Memory B cell (primary cell): ENCODE results near the gene BLID.
A peak's percentile ranks its signal among the peaks of the same experiment; 100 is the strongest.

Experiments used
- ATAC-seq: fragments of 150-1000 bp; cut with Tn5 transposase; 2 replicates; pipeline ENCODE4 v1.10.0; 2021; ENCODE audit warnings: low read depth, mild to moderate bottlenecking, moderate library complexity
- DNase-seq, 2 donors: peaks; one replicate each; pipeline ENCODE4 v3.0.0; 2022; ENCODE audit warnings: low spot score in 2 of 2
- H3K27ac Mint-ChIP-seq: one replicate; pipeline ENCODE4 v1.8.0; 2022; ENCODE audit warnings: mild to moderate bottlenecking, moderate library complexity, mixed read lengths
- H3K27me3 Mint-ChIP-seq: one replicate; pipeline ENCODE4 v1.8.0; 2022; ENCODE audit warnings: mixed read lengths
- H3K36me3 Mint-ChIP-seq: one replicate; pipeline ENCODE4 v1.8.0; 2022; ENCODE audit warnings: mild to moderate bottlenecking, mixed read lengths
- H3K4me1 Mint-ChIP-seq: one replicate; pipeline ENCODE4 v1.8.0; 2022; ENCODE audit warnings: mixed read lengths
- H3K4me3 Mint-ChIP-seq: one replicate; pipeline ENCODE4 v1.8.0; 2022; ENCODE audit warnings: mild to moderate bottlenecking, moderate library complexity, mixed read lengths
- H3K9me3 Mint-ChIP-seq: one replicate; pipeline ENCODE4 v1.8.0; 2022; ENCODE audit warnings: mixed read lengths

Gene BLID

GRCh38 chr11:122105044-122105758, 10.8 kb downstream of the BLID start:
- Mint-ChIP-seq H3K9me3 (peaks cover 4% of the 10 kb centered on the region), H3K4me3 (no peak overlapping the region), H3K36me3 (no peaks in the 10 kb centered on the region), H3K27me3 (peaks cover 11% of the 10 kb centered on the region), H3K27ac (no peak overlapping the region), H3K4me1 (peaks cover 6% of the 10 kb centered on the region)
- no peak for ATAC-seq
- no peak for DNase-seq

DNA sequence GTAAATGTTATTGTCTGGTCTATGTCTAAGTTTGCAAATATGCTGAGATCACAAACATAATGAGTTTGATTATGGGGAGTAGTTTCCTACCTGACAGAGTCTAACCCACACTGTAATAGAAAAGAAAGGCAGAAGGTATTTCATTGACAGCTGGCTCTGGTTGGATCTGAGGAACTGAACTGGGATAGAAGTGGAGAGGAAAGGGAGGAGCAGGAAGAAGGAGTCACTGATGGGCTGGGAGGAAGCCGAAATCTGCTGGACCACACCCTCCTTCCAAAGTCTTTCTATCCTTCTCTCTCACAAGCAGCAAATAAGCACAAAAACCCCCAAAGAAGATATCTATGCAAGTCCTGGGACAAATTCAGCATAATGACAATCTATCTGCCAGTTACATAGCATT, 11.7 kb downstream of the BLID start:
- H3K27ac Mint-ChIP-seq: no peak overlapping the region
- ATAC-seq (no peak), DNase-seq (no peak)
- H3K4me1 Mint-ChIP-seq: peaks cover 10% of the 10 kb centered on the region
- H3K9me3 Mint-ChIP-seq: peaks cover 7% of the 10 kb centered on the region
- no peaks in the 10 kb centered on the region for H3K36me3 Mint-ChIP-seq
- H3K4me3 Mint-ChIP-seq: no peak overlapping the region
- H3K27me3 Mint-ChIP-seq: peaks cover 16% of the 10 kb centered on the region

GRCh38 chr11:122103726-122104125, 12.3 kb downstream of the BLID start:
- Mint-ChIP-seq H3K4me3 (no peak overlapping the region), H3K27ac (no peak overlapping the region), H3K4me1 (peaks cover 10% of the 10 kb centered on the region), H3K9me3 (peaks cover 7% of the 10 kb centered on the region), H3K36me3 (no peaks in the 10 kb centered on the region), H3K27me3 (peaks cover 16% of the 10 kb centered on the region)
- no peak for DNase-seq
- ATAC-seq: no peak

- Mint-ChIP-seq H3K9me3 (peaks cover 7% of the 10 kb centered on the region), H3K27ac (no peak overlapping the region), H3K4me1 (peaks cover 10% of the 10 kb centered on the region), H3K27me3 (peaks cover 16% of the 10 kb centered on the region), H3K4me3 (no peak overlapping the region), H3K36me3 (no peaks in the 10 kb centered on the region)
- ATAC-seq (no peak), DNase-seq (no peak)
Measured at GRCh38 chr11:122103321-122103720, 12.7 kb downstream of the BLID start.

GRCh38 chr11:122102426-122102825, 13.6 kb downstream of the BLID start:
- Mint-ChIP-seq H3K27me3 (peaks cover 14% of the 10 kb centered on the region), H3K4me3 (no peak overlapping the region), H3K36me3 (no peaks in the 10 kb centered on the region), H3K9me3 (peaks cover 3% of the 10 kb centered on the region), H3K27ac (no peak overlapping the region), H3K4me1 (peaks cover 7% of the 10 kb centered on the region)
- DNase-seq (no peak), ATAC-seq (no peak)

DNA sequence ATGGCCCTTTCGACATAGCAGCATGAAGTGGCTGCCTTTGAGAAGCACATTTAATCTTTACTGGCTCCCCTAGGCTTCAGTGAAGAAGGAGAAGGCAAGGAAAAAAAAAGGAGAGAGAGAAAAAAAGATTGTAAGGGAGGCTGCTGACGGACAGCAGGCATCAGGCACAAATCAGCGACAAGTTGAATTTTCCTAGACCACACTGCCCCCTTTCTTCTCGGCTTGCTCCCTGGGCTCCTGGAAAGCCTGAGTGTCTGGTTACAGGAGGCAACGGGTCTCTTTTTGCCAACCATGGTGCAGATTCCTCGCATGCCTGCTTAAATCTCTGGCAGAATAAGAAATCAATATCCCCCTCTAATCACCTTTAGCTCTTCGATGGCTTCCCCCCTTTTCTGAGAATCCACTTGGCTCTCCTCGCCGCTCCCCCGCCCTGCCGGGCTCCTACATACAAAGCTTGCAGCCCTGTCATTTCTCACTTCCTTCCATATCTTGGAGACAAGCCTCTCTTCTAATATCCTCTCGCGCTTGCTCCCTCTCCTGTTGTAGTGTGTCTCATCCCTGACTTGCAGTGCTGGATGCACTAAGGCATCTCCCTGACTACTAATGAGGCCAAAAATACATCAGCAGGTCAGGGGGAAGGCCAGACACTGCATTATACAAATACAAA, 14.3 kb downstream of the BLID start:
- no peak for ATAC-seq
- Mint-ChIP-seq H3K36me3 (no peaks in the 10 kb centered on the region), H3K27ac (no peak overlapping the region), H3K27me3 (peaks cover 13% of the 10 kb centered on the region), H3K4me3 (no peak overlapping the region), H3K4me1 (peaks cover 7% of the 10 kb centered on the region), H3K9me3 (peaks cover 3% of the 10 kb centered on the region)
- no peak for DNase-seq

- DNase-seq (no peak), ATAC-seq (no peak)
- Mint-ChIP-seq H3K27me3 (peaks cover 11% of the 10 kb centered on the region), H3K4me3 (no peak overlapping the region), H3K36me3 (no peaks in the 10 kb centered on the region), H3K9me3 (peaks cover 3% of the 10 kb centered on the region), H3K27ac (no peak overlapping the region), H3K4me1 (peaks cover 7% of the 10 kb centered on the region)
Measured at GRCh38 chr11:122100756-122101080, 15.3 kb downstream of the BLID start.

GRCh38 chr11:122100037-122100755, 15.8 kb downstream of the BLID start:
- Mint-ChIP-seq H3K36me3 (no peaks in the 10 kb centered on the region), H3K27me3 (peaks cover 11% of the 10 kb centered on the region), H3K9me3 (peaks cover 3% of the 10 kb centered on the region), H3K4me3 (peak overlapping the region; percentile 24), H3K27ac (no peak overlapping the region), H3K4me1 (peaks cover 7% of the 10 kb centered on the region)
- no peak for DNase-seq
- no peak for ATAC-seq

DNA sequence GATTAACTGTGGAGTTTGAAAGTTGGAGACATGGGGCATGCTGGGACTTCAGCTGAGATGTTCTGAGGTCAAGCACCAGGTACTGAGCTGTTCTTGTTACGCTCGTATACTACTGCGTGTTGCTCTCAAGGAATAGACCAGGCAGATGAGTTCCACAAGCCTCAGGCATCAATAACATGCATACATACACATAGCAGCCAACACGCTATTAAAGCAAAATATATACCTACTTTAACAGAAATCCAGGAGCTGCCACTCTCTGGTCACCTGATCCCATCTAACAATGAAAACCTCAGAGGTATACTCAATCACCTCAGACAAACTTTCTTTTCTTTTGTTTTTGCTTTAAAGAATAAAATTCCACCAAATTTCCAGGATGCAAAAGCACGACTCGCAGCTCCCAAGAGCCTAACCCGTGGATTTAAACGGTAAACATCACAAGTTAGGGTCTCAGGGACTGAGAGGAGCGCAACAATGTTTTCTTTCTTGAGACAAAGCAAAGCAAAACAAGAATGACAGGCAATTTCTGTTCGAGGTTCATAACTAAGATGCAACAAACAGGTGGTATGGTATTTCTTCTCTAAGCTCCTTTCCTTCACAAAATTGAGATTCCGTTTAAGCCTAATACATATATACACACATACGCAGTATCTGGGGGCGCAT, 16.5 kb downstream of the BLID start:
- no peak overlapping the region for H3K27ac Mint-ChIP-seq
- H3K4me1 Mint-ChIP-seq: peaks cover 7% of the 10 kb centered on the region
- peaks cover 11% of the 10 kb centered on the region for H3K27me3 Mint-ChIP-seq
- H3K4me3 Mint-ChIP-seq: peak overlapping the region; percentile 4
- peaks cover 3% of the 10 kb centered on the region for H3K9me3 Mint-ChIP-seq
- no peak for ATAC-seq
- DNase-seq: no peak
- no peaks in the 10 kb centered on the region for H3K36me3 Mint-ChIP-seq

DNA sequence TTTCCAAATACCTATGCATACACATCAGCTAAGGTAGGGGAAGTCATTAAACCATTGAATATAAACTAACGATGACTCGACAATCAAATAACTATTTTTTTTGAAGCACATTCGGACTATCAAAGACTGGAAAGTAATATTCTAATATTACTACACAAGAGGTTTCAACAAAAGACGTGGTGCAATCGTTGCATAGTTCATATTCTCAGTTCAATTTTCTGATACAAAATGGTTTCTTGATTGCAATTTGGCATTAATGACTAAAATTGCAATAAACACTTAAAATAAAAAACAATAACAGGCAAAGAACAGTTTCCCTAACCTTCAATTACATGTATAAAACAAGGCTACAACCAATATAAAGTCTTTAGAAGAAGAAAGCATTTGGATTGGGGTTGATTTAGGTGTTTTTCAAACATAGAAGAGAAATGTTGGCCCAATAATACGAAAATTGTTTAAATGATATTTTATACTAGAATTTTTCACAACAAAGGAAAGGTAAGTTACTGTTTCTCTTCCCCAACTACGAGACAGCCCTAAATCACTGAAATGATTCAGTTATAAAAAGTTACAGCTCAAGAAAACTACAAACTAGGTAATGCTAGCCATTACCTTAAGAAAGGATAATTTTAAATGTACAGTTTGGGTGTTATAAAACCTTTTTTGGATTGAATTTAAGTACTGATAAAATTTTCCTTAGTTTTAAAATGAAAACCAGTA, 17.6 kb downstream of the BLID start:
- DNase-seq (no peak), ATAC-seq (no peak)
- Mint-ChIP-seq H3K4me3 (no peak overlapping the region), H3K36me3 (no peaks in the 10 kb centered on the region), H3K27me3 (peaks cover 9% of the 10 kb centered on the region), H3K27ac (no peak overlapping the region), H3K9me3 (peaks cover 3% of the 10 kb centered on the region), H3K4me1 (peaks cover 7% of the 10 kb centered on the region)

DNA sequence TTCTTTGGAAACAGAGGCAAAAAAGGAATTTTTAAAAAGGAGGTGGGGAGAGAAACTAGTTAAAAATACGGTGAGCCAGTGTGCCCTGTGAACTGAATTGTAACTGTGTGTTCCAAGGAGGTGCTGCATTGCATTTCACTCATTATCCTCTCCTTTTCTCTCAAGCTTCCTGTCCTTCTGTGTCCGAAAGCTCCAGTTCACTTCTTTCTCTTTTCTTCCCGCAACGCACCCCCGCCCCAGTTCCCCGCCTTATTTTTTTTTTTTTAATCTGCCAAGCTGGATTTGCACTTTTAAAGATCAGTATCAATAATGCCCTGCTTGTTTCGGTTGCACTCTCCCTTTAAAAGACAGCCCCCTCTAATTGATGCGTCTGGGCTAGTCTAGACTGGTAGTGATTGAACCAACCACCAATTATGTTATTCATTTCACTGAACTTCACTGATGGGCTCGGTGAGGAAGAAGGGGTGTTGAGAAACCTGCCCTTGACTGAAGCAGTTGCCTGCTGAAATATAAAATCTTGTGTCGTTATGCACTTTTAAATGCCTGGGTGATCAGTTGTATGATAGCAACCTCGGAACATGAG, 18.5 kb downstream of the BLID start:
- DNase-seq (no peak), ATAC-seq (no peak)
- Mint-ChIP-seq H3K9me3 (peaks cover 3% of the 10 kb centered on the region), H3K27ac (no peak overlapping the region), H3K4me3 (no peak overlapping the region), H3K27me3 (peaks cover 9% of the 10 kb centered on the region), H3K36me3 (no peaks in the 10 kb centered on the region), H3K4me1 (peaks cover 7% of the 10 kb centered on the region)

- H3K36me3 Mint-ChIP-seq: no peaks in the 10 kb centered on the region
- H3K27ac Mint-ChIP-seq: no peak overlapping the region
- peaks cover 12% of the 10 kb centered on the region for H3K27me3 Mint-ChIP-seq
- ATAC-seq: no peak
- peaks cover 6% of the 10 kb centered on the region for H3K9me3 Mint-ChIP-seq
- no peak for DNase-seq
- no peak overlapping the region for H3K4me3 Mint-ChIP-seq
- peaks cover 7% of the 10 kb centered on the region for H3K4me1 Mint-ChIP-seq
Measured at GRCh38 chr11:122096272-122097112, 19.5 kb downstream of the BLID start.
